GM18526 (cell line): ENCODE measurements around the gene STK36.

ENCODE experiments used
- POLR2A ChIP-seq: IDR thresholded peaks from 3 replicates; pipeline ENCODE4 v1.6.1; 2011; ENCODE audit not compliant: insufficient read length; ENCODE audit errors: extremely low read depth

The STK36 gene

GRCh38 chr2:218746470-218746795 is 74.5 kb downstream of the STK36 start:
- no peak for TF ChIP-seq POLR2A

GRCh38 chr2:218746960-218747359 is 75.1 kb downstream of the STK36 start:
- no peak for TF ChIP-seq POLR2A

GRCh38 chr2:218748741-218749441 is 77.0 kb downstream of the STK36 start:
- no peak for TF ChIP-seq POLR2A
